Fibroblast of mammary gland (primary cell): ENCODE results near the gene SIVA1.

ENCODE experiments used
- DNase-seq: peaks from one replicate; pipeline ENCODE4 v3.0.0-alpha.2; 2010; ENCODE audit warnings: low read depth
- H3K4me3 ChIP-seq: 2 replicates; pipeline ENCODE4 v1.5.1; 2011; ENCODE audit warnings: low read depth, mild to moderate bottlenecking, low read length, moderate library complexity; ENCODE audit not compliant: control insufficient read depth
- CTCF ChIP-seq: conservative IDR thresholded peaks from 2 replicates; pipeline ENCODE4 v1.5.1; 2011; ENCODE audit warnings: low read depth, low read length, inconsistent platforms; ENCODE audit not compliant: control insufficient read depth, insufficient read depth

Gene SIVA1

GRCh38 chr14:104784218-104784568 lies 31.2 kb downstream of the SIVA1 start:
- H3K4me3 ChIP-seq, result no peak overlapping the region
- DNase-seq, result no peak
- no peak for TF ChIP-seq CTCF

- no peak for TF ChIP-seq CTCF
- H3K4me3 ChIP-seq, result no peak overlapping the region
- DNase-seq, result no peak
These were observed 32.1 kb downstream of the SIVA1 start for GRCh38 chr14:104784846-104785707.

- H3K4me3 ChIP-seq, result no peak overlapping the region
- DNase-seq, result no peak
- no peak for TF ChIP-seq CTCF
These were observed 32.7 kb downstream of the SIVA1 start for GRCh38 chr14:104785708-104786080.

- no peak overlapping the region for H3K4me3 ChIP-seq
- no peak for TF ChIP-seq CTCF
- no peak for DNase-seq
These were observed 33.2 kb downstream of the SIVA1 start for GRCh38 chr14:104786091-104786586.

GRCh38 chr14:104786726-104787675 lies 34.1 kb downstream of the SIVA1 start:
- DNase-seq, result no peak
- no peak overlapping the region for H3K4me3 ChIP-seq
- TF ChIP-seq CTCF, result no peak

GRCh38 chr14:104787736-104788135 lies 34.8 kb downstream of the SIVA1 start:
- no peak for TF ChIP-seq CTCF
- H3K4me3 ChIP-seq, result no peak overlapping the region
- DNase-seq, result no peak
